Anterior cingulate cortex (tissue), 58 donors: ENCODE data around the gene GLIS1.

Experiments
- DNase-seq, 58 donors: peaks; one replicate each; lab custom pipeline; 2025; lab: John Stamatoyannopoulos, UW

Gene GLIS1

DNA sequence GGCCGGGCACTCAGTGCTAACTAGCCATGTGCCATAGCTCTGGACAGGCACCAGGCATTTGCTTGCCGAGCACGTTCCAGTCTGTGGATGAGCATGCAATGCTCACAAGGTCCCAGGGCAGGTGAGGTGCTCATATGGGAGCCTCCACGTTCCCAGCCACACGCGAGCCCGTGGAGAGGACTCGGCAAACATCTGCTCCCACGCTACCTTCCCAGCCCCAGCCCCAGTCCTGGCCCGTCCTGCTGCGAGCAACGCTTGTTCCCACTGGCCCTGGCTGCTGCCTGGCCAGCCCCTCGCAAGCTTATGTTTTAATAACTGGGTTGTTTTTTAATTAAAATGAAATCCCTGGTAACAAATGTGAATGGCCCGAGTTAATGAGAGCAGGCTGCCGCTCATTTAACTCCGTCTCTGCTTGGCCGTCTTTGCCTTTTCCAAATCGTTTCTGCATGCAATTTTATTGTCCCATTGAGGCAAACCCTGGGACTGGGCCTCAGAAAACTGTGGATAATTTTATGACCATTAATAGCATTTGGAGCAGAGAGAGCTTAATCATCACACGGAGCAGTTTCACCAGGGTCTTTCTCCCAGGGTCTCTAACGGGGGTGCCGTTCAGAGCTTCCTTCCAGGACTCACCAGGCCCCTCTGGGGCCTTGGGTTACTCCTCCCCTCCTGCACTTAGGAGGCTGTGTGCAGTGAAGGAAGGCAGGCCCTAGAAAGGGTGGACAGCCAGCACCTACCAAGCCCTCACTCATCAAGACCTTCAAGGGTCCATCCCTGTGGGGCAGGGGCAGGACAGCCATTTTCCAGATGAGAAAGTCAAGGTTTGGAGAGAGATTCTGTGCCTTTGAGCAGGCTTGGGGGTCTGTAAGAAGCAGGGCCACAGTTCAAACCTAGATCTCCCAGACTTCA, 136.8 kb downstream of the GLIS1 start:
- no peak for DNase-seq

- no peak for DNase-seq
Observed at GRCh38 chr1:53601031-53601745, 137.8 kb downstream of the GLIS1 start.

GRCh38 chr1:53600561-53600960, 138.4 kb downstream of the GLIS1 start:
- no peak for DNase-seq

DNA sequence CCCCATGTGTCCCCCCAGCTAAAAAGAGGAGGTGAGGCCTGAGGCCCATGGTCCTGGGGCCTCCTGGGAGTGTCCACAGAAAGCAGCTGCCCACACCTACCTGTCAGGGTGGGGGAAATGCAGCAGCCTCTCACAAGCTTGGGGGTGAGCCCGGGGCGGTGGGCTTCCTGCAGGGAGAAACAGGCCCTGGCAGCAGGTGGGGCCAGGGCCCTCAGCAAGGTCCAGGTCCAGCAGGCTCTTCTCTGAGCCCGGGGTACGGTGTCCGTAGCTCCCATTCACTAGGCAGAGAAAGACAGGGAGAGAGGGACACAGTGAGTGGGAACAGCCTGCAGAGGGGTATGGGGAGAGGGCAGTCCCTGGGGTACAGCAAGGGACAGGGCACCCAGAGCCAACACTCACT, 139.0 kb downstream of the GLIS1 start:
- DNase-seq, result no peak

GRCh38 chr1:53599481-53599880, 139.5 kb downstream of the GLIS1 start:
- no peak for DNase-seq

GRCh38 chr1:53598966-53599365, 140.0 kb downstream of the GLIS1 start:
- DNase-seq, result no peak

DNA sequence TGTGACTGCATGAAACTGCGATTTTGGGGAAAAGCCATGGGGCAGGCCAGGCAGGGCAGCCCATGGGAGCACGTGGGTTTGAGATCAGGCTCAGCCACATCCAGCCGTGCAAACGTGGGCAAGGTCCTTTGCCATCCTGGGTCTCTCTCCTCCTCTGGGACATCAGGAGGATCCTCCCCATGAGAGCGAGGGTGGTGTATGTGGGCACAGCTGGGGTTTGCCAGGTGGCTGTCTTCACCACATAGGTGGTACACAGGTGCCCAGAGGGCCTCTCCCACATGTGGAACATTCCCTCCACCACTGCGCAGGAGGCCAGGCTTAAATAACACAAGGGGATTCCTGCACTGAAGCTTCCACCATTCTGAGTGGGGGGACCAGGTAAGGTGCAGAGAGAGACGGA, 143.1 kb downstream of the GLIS1 start:
- no peak for DNase-seq

GRCh38 chr1:53594391-53595180, 144.4 kb downstream of the GLIS1 start:
- DNase-seq, result no peak

DNA sequence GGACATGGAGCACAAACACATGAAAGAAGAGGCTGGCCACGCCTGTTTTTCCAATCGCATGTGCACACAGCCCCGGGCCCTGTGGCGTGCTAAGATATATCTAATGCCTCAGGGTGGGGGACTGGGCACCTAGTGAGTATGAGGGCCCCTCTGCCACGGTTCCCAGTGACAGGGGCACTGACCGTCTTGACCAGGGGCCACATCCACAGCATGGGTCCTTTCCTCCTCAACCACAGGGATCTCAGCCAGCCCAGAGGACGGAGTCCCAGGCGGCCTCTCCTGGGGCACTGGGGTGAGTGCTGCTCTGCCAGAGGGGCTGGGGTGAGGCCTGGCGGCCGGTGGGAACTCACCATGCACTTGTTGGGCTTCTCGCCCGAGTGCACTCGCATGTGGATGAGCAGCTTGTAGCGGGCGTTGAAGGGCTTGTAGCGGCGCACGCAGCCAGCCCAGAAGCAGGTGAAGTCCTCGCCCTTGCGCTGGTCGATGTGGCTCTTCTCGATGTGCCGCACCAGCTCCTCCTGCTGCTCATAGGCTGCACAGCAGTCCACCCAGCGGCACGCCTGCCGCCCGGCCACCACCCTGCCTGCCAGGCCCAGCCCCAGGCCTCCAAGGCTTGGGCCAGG, 145.1 kb downstream of the GLIS1 start:
- no peak for DNase-seq

GRCh38 chr1:53592985-53593757, 145.8 kb downstream of the GLIS1 start:
- no peak for DNase-seq

- no peak for DNase-seq
Observed at GRCh38 chr1:53592521-53592982, 146.4 kb downstream of the GLIS1 start.

- DNase-seq, result no peak
Observed at GRCh38 chr1:53591924-53592323, 147.0 kb downstream of the GLIS1 start.

DNA sequence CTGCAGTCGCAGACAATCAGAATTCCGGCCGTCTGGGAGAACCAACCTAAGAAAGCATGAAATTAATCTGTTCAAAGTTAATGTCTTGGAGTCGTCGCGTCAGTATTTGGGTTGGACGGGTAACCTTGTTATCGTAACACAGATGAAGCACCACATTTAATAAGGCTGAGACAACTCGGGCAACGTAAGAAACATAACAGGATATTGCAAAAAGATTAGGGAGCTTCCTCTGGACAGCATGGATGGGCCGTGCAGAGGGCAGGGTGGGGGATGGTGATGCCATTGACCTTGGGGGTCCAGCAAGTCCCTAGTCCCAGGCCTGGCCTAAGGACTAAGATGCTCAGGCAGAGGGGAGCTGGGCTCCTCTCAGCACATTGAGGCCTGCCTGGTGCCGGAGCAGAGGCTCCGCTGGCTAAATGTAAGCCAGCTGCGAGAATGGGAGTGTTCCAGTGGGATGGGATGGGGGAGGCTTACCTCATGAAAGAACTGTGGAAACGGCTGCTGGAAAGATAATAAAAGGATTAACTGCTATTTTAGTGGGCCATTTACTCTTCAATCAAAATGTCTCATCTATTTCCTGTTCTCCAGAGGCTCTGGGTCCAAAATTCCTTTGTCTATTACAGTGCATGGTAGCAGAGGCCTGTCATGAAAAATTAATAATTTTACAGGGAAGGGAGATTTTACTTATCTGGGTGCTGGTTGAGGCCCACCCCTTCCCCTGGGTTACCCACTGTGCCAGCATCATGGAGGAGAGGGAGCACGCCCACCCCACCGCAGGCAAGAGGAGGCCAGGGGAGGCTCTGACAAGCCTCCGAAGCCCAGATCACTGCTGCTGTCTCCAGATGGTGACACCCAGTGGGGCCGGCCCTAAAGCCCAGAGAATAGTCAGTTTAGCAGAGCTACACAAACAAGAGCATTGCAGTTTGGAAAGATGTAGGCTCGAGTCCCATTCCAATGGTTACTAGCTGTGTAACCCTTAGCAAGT, 148.1 kb downstream of the GLIS1 start:
- DNase-seq, result no peak

DNA sequence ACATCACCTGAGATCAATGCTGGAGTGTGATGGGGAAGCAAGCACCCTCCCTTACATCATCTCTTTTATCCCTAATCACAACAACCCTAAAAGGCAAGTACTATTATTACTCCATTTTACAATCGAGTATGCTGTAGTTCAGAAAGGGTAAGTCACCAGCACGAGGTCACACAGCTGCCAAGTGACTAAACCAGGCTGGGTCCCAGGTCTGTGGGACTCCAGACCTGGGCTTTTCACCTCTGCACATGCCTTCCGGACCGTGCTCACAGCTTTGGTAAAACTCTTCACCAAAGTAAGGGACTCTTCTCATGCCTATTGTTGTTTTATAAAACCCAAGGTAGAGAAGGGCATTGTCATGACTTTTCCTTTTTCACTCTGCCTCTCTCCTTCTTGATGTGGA, 148.9 kb downstream of the GLIS1 start:
- no peak for DNase-seq

DNA sequence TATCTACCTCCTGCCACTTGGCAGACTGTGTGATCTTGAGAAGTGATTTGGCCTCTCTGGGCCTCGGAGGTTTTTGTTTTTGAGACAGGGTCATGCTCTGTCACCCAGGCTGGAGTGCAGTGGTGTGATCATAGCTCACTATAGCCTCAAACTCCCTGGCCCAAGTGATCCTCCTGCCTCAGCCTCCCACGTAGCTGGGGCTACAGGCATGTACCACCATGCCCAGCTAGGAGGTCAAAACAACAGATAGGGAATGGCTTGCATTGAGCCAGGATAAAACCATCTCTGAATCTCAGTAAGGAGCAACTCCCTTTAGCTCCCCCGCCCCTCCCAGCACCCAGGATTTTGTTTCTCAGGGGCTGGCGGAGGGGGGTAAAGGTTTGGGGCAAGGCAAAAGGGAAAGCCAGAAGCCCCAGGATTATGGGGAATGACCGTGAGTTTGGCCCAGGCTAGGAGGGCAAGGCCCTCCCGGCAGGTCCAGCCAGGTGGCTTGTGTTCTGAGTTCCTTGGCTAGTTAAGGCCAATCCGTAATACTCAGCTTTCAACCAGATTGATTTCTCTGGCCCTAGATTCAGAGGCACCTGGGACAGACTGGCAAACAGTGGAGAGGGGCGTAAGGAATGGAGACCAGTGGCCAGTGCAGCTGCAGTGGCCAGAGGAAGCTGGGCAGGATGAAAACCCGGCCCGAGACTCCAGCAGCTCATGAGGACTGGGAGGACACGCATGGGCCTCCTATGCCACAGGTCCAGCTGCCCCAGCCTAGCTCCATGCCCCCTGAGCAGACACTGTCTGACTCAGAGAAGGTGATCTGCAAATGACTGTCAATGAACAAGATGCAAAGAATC, 149.7 kb downstream of the GLIS1 start:
- no peak for DNase-seq

- DNase-seq, result no peak
Observed at GRCh38 chr1:53588053-53588779, 150.7 kb downstream of the GLIS1 start.
